Measurements from ENCODE around the gene ZNF3. TPM values are rescaled to one million over a fixed set of nuclear protein-coding genes. Genes with fewer than 3 reads are reported as not detected.

The ZNF3 gene
- total and polyA plus RNA-seq, 2 experiments from 2014 or later = 23.4 to 48.9 TPM

- Histone ChIP-seq H3K27ac (ENCODE audit: low read depth) (no peak overlapping the region), H3K4me2 (no peak overlapping the region), H3K27me3 (ENCODE audit: insufficient read depth) (no peaks in the 10 kb centered on the region), H2AFZ (no peak overlapping the region), H3K4me3 (no peak overlapping the region), H3K9me2 (ENCODE audit: insufficient read depth) (no peaks in the 10 kb centered on the region), H3K4me1 (ENCODE audit: insufficient read depth) (peaks cover 5% of the 10 kb centered on the region; the same call in 1 of the 2 replicates), H3K79me2 (replicated peaks; ENCODE audit: insufficient read depth) (peaks cover 14% of the 10 kb centered on the region), H3F3A (replicated peaks; ENCODE audit: low read depth) (peaks cover 8% of the 10 kb centered on the region; the same call in 1 of the 2 replicates), H3K36me3 (ENCODE audit: insufficient read depth) (peaks cover 12% of the 10 kb centered on the region; the same call in 1 of the 2 replicates), H4K20me1 (replicated peaks; ENCODE audit: insufficient read depth) (no peaks in the 10 kb centered on the region)
- Mint-ChIP-seq H3K9me3 (no peaks in the 10 kb centered on the region), H3K27me3 (ENCODE audit: insufficient read depth, low read depth, poor library complexity) (peaks cover 38% of the 10 kb centered on the region), H3K4me3 (no peak overlapping the region; the same call in 2 of the 3 replicates), H3K27ac (no peak overlapping the region), H3K36me3 (ENCODE audit: low read depth) (peaks cover 70% of the 10 kb centered on the region), H3K4me1 (peaks cover 8% of the 10 kb centered on the region)
- ATAC-seq = no peak
- DNase-seq (ENCODE audit: low spot score) = no peak
- TF ChIP-seq, protein P1, sequence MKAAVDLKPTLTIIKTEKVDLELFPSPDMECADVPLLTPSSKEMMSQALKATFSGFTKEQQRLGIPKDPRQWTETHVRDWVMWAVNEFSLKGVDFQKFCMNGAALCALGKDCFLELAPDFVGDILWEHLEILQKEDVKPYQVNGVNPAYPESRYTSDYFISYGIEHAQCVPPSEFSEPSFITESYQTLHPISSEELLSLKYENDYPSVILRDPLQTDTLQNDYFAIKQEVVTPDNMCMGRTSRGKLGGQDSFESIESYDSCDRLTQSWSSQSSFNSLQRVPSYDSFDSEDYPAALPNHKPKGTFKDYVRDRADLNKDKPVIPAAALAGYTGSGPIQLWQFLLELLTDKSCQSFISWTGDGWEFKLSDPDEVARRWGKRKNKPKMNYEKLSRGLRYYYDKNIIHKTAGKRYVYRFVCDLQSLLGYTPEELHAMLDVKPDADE (IDR thresholded peaks at IDR 0.05) = no peak
- TF ChIP-seq CTCF (conservative IDR thresholded peaks at IDR 0.05; ENCODE audit: low read depth in 2 of 2) = no peak
- TF ChIP-seq, protein P2, sequence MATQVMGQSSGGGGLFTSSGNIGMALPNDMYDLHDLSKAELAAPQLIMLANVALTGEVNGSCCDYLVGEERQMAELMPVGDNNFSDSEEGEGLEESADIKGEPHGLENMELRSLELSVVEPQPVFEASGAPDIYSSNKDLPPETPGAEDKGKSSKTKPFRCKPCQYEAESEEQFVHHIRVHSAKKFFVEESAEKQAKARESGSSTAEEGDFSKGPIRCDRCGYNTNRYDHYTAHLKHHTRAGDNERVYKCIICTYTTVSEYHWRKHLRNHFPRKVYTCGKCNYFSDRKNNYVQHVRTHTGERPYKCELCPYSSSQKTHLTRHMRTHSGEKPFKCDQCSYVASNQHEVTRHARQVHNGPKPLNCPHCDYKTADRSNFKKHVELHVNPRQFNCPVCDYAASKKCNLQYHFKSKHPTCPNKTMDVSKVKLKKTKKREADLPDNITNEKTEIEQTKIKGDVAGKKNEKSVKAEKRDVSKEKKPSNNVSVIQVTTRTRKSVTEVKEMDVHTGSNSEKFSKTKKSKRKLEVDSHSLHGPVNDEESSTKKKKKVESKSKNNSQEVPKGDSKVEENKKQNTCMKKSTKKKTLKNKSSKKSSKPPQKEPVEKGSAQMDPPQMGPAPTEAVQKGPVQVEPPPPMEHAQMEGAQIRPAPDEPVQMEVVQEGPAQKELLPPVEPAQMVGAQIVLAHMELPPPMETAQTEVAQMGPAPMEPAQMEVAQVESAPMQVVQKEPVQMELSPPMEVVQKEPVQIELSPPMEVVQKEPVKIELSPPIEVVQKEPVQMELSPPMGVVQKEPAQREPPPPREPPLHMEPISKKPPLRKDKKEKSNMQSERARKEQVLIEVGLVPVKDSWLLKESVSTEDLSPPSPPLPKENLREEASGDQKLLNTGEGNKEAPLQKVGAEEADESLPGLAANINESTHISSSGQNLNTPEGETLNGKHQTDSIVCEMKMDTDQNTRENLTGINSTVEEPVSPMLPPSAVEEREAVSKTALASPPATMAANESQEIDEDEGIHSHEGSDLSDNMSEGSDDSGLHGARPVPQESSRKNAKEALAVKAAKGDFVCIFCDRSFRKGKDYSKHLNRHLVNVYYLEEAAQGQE (IDR thresholded peaks at IDR 0.05; ENCODE audit: unreplicated experiment) = no peak
- no peak for TF ChIP-seq NANOG (IDR thresholded peaks at IDR 0.05; ENCODE audit: borderline replicate concordance)
- TF ChIP-seq STAT1 (IDR thresholded peaks at IDR 0.05; ENCODE audit: unreplicated experiment) = no peak
- TF ChIP-seq EZH2 (IDR thresholded peaks at IDR 0.05; ENCODE audit: low read depth, unreplicated experiment) = no peak
- TF ChIP-seq ZNF331 (CRISPR knock-in tag; IDR thresholded peaks at IDR 0.05; ENCODE audit: low read depth) = no peak
- TF ChIP-seq CREB1 (CRISPR knock-in tag; IDR thresholded peaks at IDR 0.05; ENCODE audit: low read depth) = no peak
- TF ChIP-seq, protein P3, sequence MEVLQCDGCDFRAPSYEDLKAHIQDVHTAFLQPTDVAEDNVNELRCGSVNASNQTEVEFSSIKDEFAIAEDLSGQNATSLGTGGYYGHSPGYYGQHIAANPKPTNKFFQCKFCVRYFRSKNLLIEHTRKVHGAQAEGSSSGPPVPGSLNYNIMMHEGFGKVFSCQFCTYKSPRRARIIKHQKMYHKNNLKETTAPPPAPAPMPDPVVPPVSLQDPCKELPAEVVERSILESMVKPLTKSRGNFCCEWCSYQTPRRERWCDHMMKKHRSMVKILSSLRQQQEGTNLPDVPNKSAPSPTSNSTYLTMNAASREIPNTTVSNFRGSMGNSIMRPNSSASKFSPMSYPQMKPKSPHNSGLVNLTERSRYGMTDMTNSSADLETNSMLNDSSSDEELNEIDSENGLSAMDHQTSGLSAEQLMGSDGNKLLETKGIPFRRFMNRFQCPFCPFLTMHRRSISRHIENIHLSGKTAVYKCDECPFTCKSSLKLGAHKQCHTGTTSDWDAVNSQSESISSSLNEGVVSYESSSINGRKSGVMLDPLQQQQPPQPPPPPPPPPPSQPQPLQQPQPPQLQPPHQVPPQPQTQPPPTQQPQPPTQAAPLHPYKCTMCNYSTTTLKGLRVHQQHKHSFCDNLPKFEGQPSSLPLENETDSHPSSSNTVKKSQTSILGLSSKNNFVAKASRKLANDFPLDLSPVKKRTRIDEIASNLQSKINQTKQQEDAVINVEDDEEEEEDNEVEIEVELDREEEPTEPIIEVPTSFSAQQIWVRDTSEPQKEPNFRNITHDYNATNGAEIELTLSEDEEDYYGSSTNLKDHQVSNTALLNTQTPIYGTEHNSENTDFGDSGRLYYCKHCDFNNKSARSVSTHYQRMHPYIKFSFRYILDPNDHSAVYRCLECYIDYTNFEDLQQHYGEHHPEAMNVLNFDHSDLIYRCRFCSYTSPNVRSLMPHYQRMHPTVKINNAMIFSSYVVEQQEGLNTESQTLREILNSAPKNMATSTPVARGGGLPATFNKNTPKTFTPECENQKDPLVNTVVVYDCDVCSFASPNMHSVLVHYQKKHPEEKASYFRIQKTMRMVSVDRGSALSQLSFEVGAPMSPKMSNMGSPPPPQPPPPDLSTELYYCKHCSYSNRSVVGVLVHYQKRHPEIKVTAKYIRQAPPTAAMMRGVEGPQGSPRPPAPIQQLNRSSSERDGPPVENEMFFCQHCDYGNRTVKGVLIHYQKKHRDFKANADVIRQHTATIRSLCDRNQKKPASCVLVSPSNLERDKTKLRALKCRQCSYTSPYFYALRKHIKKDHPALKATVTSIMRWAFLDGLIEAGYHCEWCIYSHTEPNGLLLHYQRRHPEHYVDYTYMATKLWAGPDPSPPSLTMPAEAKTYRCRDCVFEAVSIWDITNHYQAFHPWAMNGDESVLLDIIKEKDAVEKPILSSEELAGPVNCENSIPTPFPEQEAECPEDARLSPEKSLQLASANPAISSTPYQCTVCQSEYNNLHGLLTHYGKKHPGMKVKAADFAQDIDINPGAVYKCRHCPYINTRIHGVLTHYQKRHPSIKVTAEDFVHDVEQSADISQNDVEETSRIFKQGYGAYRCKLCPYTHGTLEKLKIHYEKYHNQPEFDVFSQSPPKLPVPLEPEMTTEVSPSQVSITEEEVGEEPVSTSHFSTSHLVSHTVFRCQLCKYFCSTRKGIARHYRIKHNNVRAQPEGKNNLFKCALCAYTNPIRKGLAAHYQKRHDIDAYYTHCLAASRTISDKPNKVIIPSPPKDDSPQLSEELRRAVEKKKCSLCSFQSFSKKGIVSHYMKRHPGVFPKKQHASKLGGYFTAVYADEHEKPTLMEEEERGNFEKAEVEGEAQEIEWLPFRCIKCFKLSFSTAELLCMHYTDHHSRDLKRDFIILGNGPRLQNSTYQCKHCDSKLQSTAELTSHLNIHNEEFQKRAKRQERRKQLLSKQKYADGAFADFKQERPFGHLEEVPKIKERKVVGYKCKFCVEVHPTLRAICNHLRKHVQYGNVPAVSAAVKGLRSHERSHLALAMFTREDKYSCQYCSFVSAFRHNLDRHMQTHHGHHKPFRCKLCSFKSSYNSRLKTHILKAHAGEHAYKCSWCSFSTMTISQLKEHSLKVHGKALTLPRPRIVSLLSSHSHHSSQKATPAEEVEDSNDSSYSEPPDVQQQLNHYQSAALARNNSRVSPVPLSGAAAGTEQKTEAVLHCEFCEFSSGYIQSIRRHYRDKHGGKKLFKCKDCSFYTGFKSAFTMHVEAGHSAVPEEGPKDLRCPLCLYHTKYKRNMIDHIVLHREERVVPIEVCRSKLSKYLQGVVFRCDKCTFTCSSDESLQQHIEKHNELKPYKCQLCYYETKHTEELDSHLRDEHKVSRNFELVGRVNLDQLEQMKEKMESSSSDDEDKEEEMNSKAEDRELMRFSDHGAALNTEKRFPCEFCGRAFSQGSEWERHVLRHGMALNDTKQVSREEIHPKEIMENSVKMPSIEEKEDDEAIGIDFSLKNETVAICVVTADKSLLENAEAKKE (CRISPR knock-in tag; IDR thresholded peaks at IDR 0.05) = no peak
- TF ChIP-seq ZNF114 (CRISPR knock-in tag; IDR thresholded peaks at IDR 0.05) = no peak
- no peak for TF ChIP-seq JUNB (IDR thresholded peaks at IDR 0.05; ENCODE audit: unreplicated experiment)
- TF ChIP-seq EZH2phosphoT487 (IDR thresholded peaks at IDR 0.05; ENCODE audit: unreplicated experiment) = no peak
- TF ChIP-seq POLR2AphosphoS5 (IDR thresholded peaks at IDR 0.05; ENCODE audit: low read depth) = no peak
These were observed 24.0 kb upstream of the ZNF3 start for GRCh38 chr7:100105534-100105933.
